Osteoblast (primary cell): ENCODE data around the gene MCM9. TPM values are rescaled to one million over a fixed set of nuclear protein-coding genes. Genes with fewer than 3 reads are reported as not detected.

ENCODE experiments used
- DNase-seq: peaks from one replicate; pipeline ENCODE4 v3.0.0; 2011; ENCODE audit warnings: low spot score, mixed read lengths; ENCODE audit not compliant: insufficient read length; ENCODE audit errors: missing footprints
- H2AFZ ChIP-seq: 2 replicates; pipeline ENCODE4 v1.6.0; 2011; ENCODE audit warnings: mild to moderate bottlenecking, low read length
- H3K27ac ChIP-seq: 2 replicates; pipeline ENCODE4 v1.5.1; 2011; ENCODE audit warnings: mild to moderate bottlenecking, low read depth, low read length, moderate library complexity
- H3K27me3 ChIP-seq: 2 replicates; pipeline ENCODE4 v1.6.0; 2012; ENCODE audit warnings: mild to moderate bottlenecking, control low read depth, inconsistent platforms, low read length, moderate library complexity; ENCODE audit not compliant: insufficient read depth
- H3K36me3 ChIP-seq: 2 replicates; pipeline ENCODE4 v1.5.1; 2011; ENCODE audit warnings: mild to moderate bottlenecking, low read length, control low read depth, moderate library complexity; ENCODE audit not compliant: insufficient read depth
- H3K4me1 ChIP-seq: 2 replicates; pipeline ENCODE4 v1.5.1; 2011; ENCODE audit warnings: mild to moderate bottlenecking, low read length, control low read depth, moderate library complexity; ENCODE audit not compliant: insufficient read depth
- H3K4me2 ChIP-seq: 2 replicates; pipeline ENCODE4 v1.6.0; 2011; ENCODE audit warnings: mild to moderate bottlenecking, low read length; ENCODE audit not compliant: insufficient read depth
- H3K4me3 ChIP-seq: fragments of 200-600 bp; sonication (generic); 3 replicates; pipeline ENCODE4 v1.5.1; 2012; ENCODE audit warnings: mild to moderate bottlenecking, low read length, inconsistent platforms; ENCODE audit not compliant: insufficient read depth
- H3K79me2 ChIP-seq: 2 replicates; pipeline ENCODE4 v1.6.0; 2012; ENCODE audit warnings: mild to moderate bottlenecking, low read length, control low read depth, inconsistent platforms; ENCODE audit not compliant: insufficient read depth
- H3K9me3 ChIP-seq: 2 replicates; pipeline ENCODE4 v1.5.1; 2011; ENCODE audit warnings: low read depth, low read length, control low read depth
- H4K20me1 ChIP-seq: 2 replicates; pipeline ENCODE4 v1.6.0; 2012; ENCODE audit warnings: mild to moderate bottlenecking, low read length, control low read depth; ENCODE audit not compliant: insufficient read depth
- total RNA-seq: library from RNA; depleted of rRNA; stranded (reverse); fragments of >200 nt; gene quantifications from 2 replicates; pipeline ENCODE4 v1.2.3, GENCODE V29; 2012
- TF ChIP-seq, protein P1 (sequence below): IDR thresholded peaks from 2 replicates; pipeline ENCODE4 v1.5.1; 2011; ENCODE audit warnings: mild to moderate bottlenecking, low read depth, low read length, moderate library complexity; ENCODE audit errors: extremely low read depth

Gene MCM9
- total RNA-seq, 1 donor = 15.2 TPM

DNA sequence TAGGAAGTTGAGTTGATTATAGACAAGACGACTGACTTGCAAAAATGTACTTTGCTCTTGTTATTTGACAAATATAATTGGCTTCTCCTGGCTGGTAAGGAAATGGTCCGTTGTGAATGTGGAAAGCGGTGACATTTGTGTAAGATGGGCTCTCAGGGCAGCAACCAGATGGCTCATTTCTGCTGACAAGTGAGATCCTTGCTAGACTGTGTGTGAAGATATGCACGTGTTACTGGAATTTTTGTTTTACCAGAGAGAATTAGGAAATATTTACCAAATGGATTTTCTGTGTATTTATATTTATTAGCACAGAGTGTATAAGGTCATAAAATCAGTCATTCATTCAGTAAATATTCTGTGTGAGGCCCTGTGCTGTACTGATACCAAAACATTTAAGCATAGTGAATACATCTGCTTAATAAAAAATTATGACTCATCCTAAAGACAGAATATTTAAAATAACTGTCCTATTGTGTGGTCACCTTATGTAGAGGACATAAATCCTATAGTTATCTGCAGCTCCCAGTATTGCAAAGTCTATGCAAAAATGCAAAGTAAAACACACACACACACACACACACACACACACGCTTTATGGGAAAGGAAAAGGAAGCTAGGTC lies 150.9 kb downstream of the MCM9 start:
- Histone ChIP-seq H3K4me2 (no peak overlapping the region), H3K79me2 (no peaks in the 10 kb centered on the region), H4K20me1 (no peaks in the 10 kb centered on the region), H3K36me3 (no peaks in the 10 kb centered on the region), H3K9me3 (no peaks in the 10 kb centered on the region), H3K4me3 (no peak overlapping the region), H3K27ac (no peak overlapping the region), H3K4me1 (no peaks in the 10 kb centered on the region), H2AFZ (no peak overlapping the region), H3K27me3 (peaks cover 2% of the 10 kb centered on the region)
- no peak for DNase-seq
- TF ChIP-seq, protein P1, sequence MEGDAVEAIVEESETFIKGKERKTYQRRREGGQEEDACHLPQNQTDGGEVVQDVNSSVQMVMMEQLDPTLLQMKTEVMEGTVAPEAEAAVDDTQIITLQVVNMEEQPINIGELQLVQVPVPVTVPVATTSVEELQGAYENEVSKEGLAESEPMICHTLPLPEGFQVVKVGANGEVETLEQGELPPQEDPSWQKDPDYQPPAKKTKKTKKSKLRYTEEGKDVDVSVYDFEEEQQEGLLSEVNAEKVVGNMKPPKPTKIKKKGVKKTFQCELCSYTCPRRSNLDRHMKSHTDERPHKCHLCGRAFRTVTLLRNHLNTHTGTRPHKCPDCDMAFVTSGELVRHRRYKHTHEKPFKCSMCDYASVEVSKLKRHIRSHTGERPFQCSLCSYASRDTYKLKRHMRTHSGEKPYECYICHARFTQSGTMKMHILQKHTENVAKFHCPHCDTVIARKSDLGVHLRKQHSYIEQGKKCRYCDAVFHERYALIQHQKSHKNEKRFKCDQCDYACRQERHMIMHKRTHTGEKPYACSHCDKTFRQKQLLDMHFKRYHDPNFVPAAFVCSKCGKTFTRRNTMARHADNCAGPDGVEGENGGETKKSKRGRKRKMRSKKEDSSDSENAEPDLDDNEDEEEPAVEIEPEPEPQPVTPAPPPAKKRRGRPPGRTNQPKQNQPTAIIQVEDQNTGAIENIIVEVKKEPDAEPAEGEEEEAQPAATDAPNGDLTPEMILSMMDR = no peak

GRCh38 chr6:118782651-118783050 lies 152.3 kb downstream of the MCM9 start:
- Histone ChIP-seq H3K27ac (no peak overlapping the region), H3K27me3 (peaks cover 2% of the 10 kb centered on the region), H3K36me3 (no peaks in the 10 kb centered on the region), H3K4me2 (no peak overlapping the region), H3K4me1 (no peaks in the 10 kb centered on the region), H2AFZ (no peak overlapping the region), H4K20me1 (no peaks in the 10 kb centered on the region), H3K79me2 (no peaks in the 10 kb centered on the region), H3K9me3 (no peaks in the 10 kb centered on the region), H3K4me3 (no peak overlapping the region)
- TF ChIP-seq, protein P1 = no peak
- DNase-seq = no peak

- no peak for DNase-seq
- H3K4me1 ChIP-seq = peaks cover 6% of the 10 kb centered on the region
- no peak overlapping the region for H3K27ac ChIP-seq
- no peak overlapping the region for H2AFZ ChIP-seq
- peaks cover 2% of the 10 kb centered on the region for H3K27me3 ChIP-seq
- TF ChIP-seq, protein P1 = no peak
- no peaks in the 10 kb centered on the region for H3K79me2 ChIP-seq
- no peak overlapping the region for H3K4me3 ChIP-seq
- H3K36me3 ChIP-seq = no peaks in the 10 kb centered on the region
- H3K4me2 ChIP-seq = no peak overlapping the region
- no peaks in the 10 kb centered on the region for H4K20me1 ChIP-seq
- H3K9me3 ChIP-seq = no peaks in the 10 kb centered on the region
These were observed 153.1 kb downstream of the MCM9 start for GRCh38 chr6:118781897-118782296.

GRCh38 chr6:118780668-118781067 lies 154.3 kb downstream of the MCM9 start:
- Histone ChIP-seq H3K27ac (no peak overlapping the region), H4K20me1 (no peaks in the 10 kb centered on the region), H3K36me3 (no peaks in the 10 kb centered on the region), H3K4me2 (no peak overlapping the region), H3K27me3 (peaks cover 2% of the 10 kb centered on the region), H3K9me3 (no peaks in the 10 kb centered on the region), H3K4me3 (no peak overlapping the region), H3K4me1 (peaks cover 7% of the 10 kb centered on the region), H2AFZ (no peak overlapping the region), H3K79me2 (no peaks in the 10 kb centered on the region)
- TF ChIP-seq, protein P1 = no peak
- no peak for DNase-seq
